T-helper 1 cell treated with Interleukin-12 subunit alpha and Interleukin-12 subunit beta and Interleukin-4 antibody, amounts not matched to agents 30 μg/mL and 1 μg/mL, for 36 hours (primary cell): ENCODE results near the gene ZNF761.
A peak's percentile ranks its signal among the peaks of the same experiment; 100 is the strongest.
"Not testable (repeated sequence)": the region's sequence is repeated elsewhere in the genome, so short reads cannot be mapped to it uniquely, and the experiment has no call there.

Source experiments
- H3K27ac Mint-ChIP-seq: one replicate; pipeline ENCODE4 v1.8.0; 2021; ENCODE audit warnings: mild to moderate bottlenecking, mixed read lengths
- H3K27me3 Mint-ChIP-seq: one replicate; pipeline ENCODE4 v1.8.0; 2021; ENCODE audit warnings: low read depth, mixed read lengths
- H3K36me3 Mint-ChIP-seq: one replicate; pipeline ENCODE4 v1.8.0; 2021; ENCODE audit warnings: low read depth, mixed read lengths
- H3K4me1 Mint-ChIP-seq: one replicate; pipeline ENCODE4 v1.8.0; 2021; ENCODE audit warnings: low read depth, mixed read lengths
- H3K4me3 Mint-ChIP-seq: one replicate; pipeline ENCODE4 v1.8.0; 2021; ENCODE audit warnings: mild to moderate bottlenecking, moderate library complexity, mixed read lengths
- H3K9me3 Mint-ChIP-seq: one replicate; pipeline ENCODE4 v1.8.0; 2021; ENCODE audit warnings: mixed read lengths

ZNF761 gene

DNA sequence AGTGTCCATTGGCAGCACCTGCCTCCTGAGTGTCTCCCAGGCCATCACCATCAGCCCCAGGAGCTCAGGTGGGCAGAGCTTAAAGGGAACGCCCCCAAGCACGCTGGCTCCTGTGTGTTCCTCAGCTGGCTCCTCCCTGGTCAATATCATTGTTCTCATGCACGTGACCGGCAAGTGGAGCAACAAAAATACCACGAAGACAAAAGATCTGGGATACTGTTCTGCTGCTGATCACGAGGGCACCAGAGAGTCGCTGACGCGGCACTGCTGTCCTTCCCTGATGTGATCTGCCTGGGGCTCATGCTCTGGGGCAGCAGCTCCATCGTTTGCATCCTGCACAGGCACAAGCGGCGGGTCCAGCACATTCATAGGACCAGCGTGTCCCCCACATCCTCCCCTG, 8.7 kb upstream of the ZNF761 start:
- H3K36me3 Mint-ChIP-seq, H3K4me3 Mint-ChIP-seq, H3K27me3 Mint-ChIP-seq, H3K4me1 Mint-ChIP-seq, H3K27ac Mint-ChIP-seq: not testable (repeated sequence)
- peaks cover 14% of the 10 kb centered on the region for H3K9me3 Mint-ChIP-seq

DNA sequence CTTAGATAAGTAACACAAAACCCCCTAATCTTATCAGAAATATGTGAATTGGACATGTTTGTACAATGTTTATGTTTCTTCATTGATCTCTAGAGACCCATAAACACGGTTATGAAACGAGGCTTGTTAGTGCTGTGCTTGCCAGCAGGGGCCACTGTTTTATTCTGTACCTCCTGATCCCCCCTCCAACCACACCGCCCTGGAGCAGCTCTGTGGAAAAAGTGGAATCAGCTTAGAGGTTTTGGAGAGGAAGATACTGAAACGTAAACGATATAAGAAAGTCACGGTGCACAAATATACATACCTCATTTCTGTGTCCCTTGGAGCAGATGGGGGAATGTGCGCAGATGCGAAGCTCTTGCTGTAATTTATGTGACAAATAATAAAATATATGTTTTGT, 8.1 kb upstream of the ZNF761 start:
- H3K27me3 Mint-ChIP-seq, H3K27ac Mint-ChIP-seq: not testable (repeated sequence)
- H3K9me3 Mint-ChIP-seq, result peaks cover 14% of the 10 kb centered on the region

DNA sequence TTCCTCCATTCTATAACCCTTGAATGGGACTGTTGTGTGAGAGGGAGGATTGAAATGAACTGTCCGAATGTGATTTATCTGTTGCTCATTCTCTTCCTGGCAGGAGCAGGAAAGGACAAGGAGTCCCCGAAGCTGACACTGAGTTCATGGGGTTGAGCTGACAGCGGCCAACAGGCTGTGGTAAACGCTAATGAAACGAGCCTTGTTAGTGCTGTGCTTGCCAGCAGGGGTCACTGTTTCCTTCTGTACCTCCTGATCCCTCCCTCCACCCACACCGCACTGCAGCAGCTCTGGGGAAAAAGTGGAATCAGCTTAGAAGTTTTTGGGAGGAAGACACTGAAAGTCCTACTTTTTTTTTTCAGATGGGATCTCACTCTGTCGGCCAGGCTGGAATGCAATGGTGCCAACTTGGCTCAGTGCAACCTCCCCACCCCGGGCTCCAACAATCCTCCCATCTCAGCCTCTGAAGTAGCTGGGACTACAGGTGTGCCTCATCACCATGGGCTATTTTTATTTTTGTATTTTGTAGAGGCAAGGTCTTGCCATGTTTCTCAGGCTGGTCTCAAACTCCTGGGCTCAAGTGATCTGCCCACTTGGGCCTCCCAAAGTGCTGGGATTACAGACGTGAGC, 6.7 kb upstream of the ZNF761 start:
- Mint-ChIP-seq H3K27ac (no peak overlapping the region), H3K4me1 (peaks cover 3% of the 10 kb centered on the region), H3K36me3 (no peaks in the 10 kb centered on the region), H3K9me3 (peaks cover 6% of the 10 kb centered on the region), H3K27me3 (no peaks in the 10 kb centered on the region), H3K4me3 (no peak overlapping the region)

More for the DNA sequence above, 8.1 kb upstream of the ZNF761 start:
- H3K4me1 Mint-ChIP-seq, H3K4me3 Mint-ChIP-seq, H3K36me3 Mint-ChIP-seq: not testable (repeated sequence)

DNA sequence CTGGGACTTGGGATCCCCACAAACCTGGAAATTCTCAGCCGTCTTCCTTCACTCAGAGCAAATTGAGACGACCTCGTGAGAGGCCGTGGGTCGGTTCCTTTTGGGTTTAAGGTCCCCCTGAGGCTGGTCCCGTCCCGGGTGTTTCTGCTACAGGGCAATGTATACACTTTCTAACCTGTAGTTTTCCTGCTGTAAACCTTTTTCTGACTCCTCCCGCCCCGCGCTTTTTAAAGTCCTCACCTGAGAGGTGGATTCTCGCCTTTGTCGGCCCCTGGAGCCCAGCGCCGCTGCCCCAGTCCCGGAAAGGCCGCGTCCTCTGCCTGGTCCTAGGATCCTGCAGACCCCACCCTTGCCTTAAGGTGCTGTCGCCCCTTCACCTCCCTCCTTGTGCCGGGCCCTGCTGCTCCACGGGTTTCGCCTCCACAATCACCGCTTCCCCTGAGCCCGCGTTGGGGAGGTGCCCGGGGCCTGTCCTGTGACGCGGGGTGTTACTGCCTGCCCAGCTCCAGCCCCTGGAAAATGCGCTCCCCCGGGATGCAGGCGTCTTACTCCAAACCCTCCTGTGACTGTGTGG, 391 bp downstream of the ZNF761 start:
- no peaks in the 10 kb centered on the region for H3K27me3 Mint-ChIP-seq
- peaks cover 19% of the 10 kb centered on the region for H3K9me3 Mint-ChIP-seq
- peak overlapping the region; percentile 90 for H3K4me3 Mint-ChIP-seq
- H3K36me3 Mint-ChIP-seq, result peaks cover 39% of the 10 kb centered on the region
- H3K4me1 Mint-ChIP-seq, result peaks cover 22% of the 10 kb centered on the region
- peak overlapping the region; percentile 92 for H3K27ac Mint-ChIP-seq

DNA sequence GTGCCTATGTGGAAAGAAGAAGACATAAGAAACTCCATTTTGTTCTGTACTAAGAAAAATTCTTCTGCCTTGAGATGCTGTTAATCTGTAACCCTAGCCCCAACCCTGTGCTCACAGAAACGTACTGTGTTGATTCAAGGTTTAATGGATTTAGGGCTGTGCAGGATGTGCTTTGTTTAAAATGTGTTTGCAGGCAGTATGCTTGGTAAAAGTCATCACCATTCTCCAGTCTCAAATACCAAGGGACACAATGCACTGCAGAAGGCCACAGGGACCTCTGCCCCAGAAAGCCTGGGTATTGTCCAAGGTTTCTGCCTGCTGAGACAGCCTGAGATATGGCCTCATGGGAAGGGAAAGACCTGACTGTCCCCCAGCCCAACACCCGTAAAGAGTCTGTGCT, 12.0 kb downstream of the ZNF761 start:
- H3K4me3 Mint-ChIP-seq, H3K27me3 Mint-ChIP-seq, H3K27ac Mint-ChIP-seq, H3K4me1 Mint-ChIP-seq: not testable (repeated sequence)
- peaks cover 80% of the 10 kb centered on the region for H3K36me3 Mint-ChIP-seq
- H3K9me3 Mint-ChIP-seq, result peaks cover 48% of the 10 kb centered on the region

DNA sequence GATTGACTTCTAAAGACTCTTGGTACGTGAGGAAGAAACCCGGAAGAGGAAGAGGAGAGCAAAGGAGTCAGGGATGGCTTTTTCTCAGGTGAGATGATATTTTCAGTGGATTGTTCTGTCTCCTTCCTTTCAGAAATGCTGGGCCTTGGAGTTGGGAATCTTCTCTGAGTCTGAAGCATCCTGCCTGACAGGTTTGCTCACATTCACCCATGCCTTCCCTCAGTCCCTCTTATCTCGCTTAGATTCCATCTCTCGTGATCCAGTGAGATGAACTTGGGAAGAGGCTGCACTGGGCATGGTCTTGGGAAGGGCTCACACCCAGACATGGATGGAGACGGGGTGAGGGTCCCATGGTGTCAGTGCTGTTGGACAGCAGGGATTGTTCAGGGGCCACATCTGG, 15.4 kb downstream of the ZNF761 start:
- H3K4me3 Mint-ChIP-seq, H3K27ac Mint-ChIP-seq, H3K27me3 Mint-ChIP-seq, H3K4me1 Mint-ChIP-seq: not testable (repeated sequence)
- H3K9me3 Mint-ChIP-seq, result peaks cover 55% of the 10 kb centered on the region
- peaks cover 79% of the 10 kb centered on the region for H3K36me3 Mint-ChIP-seq

DNA sequence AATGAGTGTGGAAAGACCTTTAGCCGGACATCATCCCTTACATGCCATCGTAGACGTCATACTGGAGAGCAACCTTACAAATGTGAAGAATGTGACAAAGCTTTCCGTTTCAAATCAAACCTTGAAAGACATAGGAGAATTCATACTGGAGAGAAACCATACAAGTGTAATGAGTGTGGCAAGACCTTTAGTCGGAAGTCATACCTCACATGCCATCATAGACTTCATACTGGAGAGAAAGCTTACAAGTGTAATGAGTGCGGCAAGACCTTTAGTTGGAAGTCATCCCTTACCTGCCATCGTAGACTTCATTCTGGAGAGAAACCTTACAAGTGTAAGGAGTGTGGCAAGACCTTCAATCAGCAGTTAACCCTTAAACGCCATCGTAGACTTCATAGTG, 24.0 kb downstream of the ZNF761 start:
- H3K27me3 Mint-ChIP-seq, result no peaks in the 10 kb centered on the region
- no peak overlapping the region for H3K27ac Mint-ChIP-seq
- H3K4me3 Mint-ChIP-seq, result no peak overlapping the region
- peaks cover 70% of the 10 kb centered on the region for H3K36me3 Mint-ChIP-seq
- H3K4me1 Mint-ChIP-seq, result no peaks in the 10 kb centered on the region
- H3K9me3 Mint-ChIP-seq, result peaks cover 68% of the 10 kb centered on the region

DNA sequence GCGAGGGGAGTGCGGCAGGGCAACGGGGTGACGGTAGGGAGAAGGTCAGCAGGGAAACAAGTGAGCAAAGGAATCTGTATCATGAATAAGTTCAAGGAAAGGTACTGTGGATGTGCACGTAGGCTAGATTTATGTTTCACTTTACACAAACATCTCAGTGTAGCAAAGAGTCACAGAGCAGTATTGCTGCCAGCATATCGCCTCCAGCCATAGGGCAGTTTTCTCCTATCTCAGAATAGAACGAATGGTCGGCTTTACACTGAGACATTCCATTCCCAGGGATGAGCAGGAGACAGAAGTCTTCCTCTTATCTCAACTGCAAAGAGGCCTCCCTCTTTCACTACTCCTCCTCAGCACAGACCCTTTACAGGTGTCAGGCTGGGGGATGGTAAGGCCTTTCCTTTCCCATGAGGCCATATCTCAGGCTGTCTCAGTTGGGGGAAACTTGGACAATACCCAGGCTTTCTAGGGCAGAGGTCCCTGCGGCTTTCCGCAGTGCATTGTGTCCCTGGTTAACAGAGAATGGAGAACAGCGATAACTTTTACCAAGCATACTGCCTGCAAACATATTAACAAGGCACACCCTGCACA, 28.4 kb downstream of the ZNF761 start:
- H3K4me3 Mint-ChIP-seq, H3K27me3 Mint-ChIP-seq, H3K27ac Mint-ChIP-seq, H3K4me1 Mint-ChIP-seq: not testable (repeated sequence)
- H3K9me3 Mint-ChIP-seq, result peaks cover 75% of the 10 kb centered on the region
- peaks cover 39% of the 10 kb centered on the region for H3K36me3 Mint-ChIP-seq

DNA sequence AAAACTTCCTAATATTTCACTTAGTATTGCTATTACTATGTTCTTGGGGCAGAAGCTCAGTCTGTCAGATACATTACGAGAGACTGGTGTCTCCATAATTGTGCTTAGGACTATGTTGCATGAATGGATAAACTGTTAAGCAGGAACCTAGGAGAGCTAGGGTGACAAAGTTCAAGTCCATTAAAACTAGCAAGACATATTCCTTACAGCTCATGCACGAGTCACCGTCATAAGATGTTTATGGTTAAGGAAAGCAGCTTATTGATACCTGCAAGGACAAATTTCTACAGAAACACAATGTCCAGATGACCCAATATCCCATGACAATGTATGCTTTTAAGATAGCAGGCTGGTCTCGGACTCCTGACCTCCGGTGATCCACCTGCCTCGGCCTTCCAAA, 30.1 kb downstream of the ZNF761 start:
- Mint-ChIP-seq H3K4me3 (no peak overlapping the region), H3K27ac (no peak overlapping the region), H3K4me1 (peaks cover 2% of the 10 kb centered on the region), H3K27me3 (no peaks in the 10 kb centered on the region), H3K36me3 (peaks cover 23% of the 10 kb centered on the region), H3K9me3 (peaks cover 70% of the 10 kb centered on the region)

DNA sequence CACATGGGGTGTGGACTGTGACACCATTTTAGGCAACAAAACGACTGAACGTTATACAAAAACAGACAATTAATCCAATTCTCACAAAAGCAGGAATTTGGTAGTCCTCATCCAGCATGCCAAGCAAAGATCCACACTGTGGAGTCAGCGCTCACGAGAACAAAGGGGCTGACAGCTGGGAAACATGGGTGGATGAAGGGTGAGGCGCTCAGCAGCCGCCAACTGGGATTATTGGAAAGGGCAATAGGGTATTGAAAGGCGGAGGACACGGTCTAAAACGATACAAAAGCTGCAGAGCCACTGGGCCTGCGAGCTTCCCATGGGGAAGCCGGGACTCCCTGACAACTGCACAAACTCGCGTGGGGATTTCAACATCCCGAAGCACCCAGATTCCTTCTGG, 31.1 kb downstream of the ZNF761 start:
- Mint-ChIP-seq H3K27me3 (no peaks in the 10 kb centered on the region), H3K4me3 (no peak overlapping the region), H3K36me3 (peaks cover 18% of the 10 kb centered on the region), H3K27ac (no peak overlapping the region), H3K4me1 (peaks cover 5% of the 10 kb centered on the region), H3K9me3 (peaks cover 62% of the 10 kb centered on the region)

DNA sequence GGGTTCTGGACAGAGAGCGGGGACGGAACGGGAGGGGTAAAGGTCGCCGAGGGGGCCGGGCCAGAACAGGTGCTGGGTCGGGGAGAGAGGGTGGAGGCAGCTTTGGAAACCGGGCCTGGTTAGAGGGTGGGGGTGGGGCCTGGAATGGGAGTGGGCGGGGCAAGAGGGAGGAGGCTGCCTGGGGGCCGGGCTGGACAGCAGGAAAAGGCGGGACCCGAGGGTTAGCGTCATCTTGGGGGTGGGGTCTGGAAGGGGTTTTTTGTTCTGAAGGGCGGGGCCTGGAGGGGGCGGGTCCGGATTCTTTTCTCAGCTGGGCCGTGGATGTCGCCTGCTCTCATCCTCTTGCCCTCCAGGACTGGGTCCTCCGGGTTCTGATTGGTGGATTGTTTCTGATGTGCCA, 31.5 kb downstream of the ZNF761 start:
- Mint-ChIP-seq H3K27me3 (no peaks in the 10 kb centered on the region), H3K4me1 (peaks cover 7% of the 10 kb centered on the region), H3K27ac (no peak overlapping the region), H3K4me3 (no peak overlapping the region), H3K9me3 (peaks cover 59% of the 10 kb centered on the region), H3K36me3 (peaks cover 18% of the 10 kb centered on the region)

DNA sequence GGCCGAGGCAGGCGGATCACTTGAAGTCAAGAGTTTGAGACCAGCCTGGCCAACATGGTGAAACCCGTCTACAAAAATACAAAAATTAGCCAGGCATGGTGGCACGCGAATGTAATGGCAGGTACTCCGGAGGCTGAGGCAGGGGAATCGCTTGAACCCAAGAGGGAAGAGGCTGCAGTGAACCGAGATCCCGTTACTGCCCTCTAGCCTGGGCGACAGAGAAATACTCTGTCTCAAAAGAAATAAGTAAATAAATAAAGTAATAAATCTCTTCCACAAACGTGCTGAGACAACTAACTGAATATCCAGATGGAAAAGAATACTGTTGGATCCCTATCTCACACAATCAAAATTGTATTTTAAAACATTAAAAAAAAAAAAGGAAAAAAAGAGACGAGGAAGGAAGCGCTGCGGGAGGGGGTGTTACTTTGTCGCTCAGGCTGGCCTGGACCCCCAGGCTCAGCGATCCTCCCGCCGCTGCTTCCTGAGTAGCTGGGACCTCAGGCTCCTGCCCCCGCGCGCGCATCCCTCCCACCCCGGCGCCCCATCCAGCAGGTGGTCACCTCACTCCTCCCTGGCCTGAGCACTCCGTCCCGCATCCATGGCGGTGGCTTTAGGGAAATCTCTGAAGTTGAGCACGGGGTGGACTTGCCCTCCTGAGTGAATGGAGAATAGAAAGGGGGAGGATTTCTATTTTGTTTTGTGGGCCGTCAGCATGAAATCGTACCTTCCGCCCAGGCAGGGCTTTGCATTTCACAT, 35.1 kb downstream of the ZNF761 start:
- Mint-ChIP-seq H3K36me3 (peaks cover 15% of the 10 kb centered on the region), H3K4me1 (peaks cover 16% of the 10 kb centered on the region), H3K27me3 (no peaks in the 10 kb centered on the region), H3K9me3 (peaks cover 46% of the 10 kb centered on the region), H3K27ac (peak overlapping the region; percentile 86), H3K4me3 (peak overlapping the region; percentile 88)

DNA sequence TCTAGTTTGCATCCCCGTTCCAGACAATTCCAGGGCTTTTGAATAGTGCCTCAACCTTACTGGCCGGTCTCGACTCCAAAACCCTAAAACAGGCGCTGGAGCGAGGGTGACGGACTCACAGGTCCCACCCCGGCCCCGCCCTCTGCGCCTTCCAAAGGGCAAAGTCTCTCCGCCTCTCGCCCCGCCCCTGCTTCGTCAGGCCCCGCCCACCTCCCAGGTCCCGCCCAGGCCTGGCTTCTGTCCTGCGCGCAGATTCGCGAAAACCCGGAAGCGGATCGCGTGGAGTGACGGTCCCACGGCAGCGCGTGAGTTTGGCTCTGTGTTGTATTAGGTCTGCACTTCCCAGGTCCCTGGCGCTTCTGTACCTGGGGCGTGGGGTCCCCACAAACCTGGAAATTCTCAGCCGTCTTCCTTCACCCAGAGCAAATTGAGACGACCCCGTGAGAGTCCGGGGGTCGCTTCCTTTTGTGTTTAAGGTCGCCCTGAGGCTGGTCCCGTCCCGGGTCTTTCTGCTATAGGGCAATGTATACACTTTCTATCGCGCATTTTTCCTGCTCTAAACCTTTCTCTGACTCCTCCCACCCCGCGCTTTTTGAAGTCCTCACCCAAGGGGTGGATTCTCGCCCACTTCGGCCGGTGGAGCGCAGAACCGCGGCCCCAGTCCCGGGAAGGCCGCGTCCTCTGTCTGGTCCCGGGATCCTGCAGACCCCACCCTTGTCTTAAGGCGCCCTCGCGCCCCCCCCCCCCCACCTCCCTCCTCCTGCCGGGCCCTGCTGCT, 35.9 kb downstream of the ZNF761 start, which contains the start of gene ZNF813:
TSS of gene ZNF813 (plus strand) at position 249 of the 778 bp plus-strand sequence. CDS start 16,090 bp downstream, outside the sequence.
- Mint-ChIP-seq H3K9me3 (peaks cover 48% of the 10 kb centered on the region), H3K36me3 (peaks cover 17% of the 10 kb centered on the region), H3K4me1 (peaks cover 19% of the 10 kb centered on the region), H3K4me3 (peak within 1 kb of the TSS; percentile 88), H3K27me3 (no peaks in the 10 kb centered on the region), H3K27ac (peak within 1 kb of the TSS; percentile 86)

DNA sequence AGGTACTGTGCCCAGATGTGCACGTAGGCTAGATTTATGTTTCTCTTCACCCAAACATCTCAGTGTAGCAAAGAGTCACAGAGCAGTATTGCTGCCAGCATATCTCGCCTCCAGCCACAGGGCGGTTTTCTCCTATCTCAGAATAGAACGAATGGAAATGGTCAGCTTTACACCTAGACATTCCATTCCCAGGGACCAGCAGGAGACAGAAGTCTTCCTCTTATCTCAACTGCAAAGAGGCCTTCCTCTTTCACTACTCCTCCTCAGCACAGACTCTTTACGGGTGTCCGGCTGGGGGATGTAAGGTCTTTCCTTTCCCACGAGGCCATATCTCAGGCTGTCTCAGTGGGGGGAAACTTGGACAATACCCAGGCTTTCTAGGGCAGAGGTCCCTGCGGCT, 36.8 kb downstream of the ZNF761 start:
- Mint-ChIP-seq H3K36me3 (peaks cover 19% of the 10 kb centered on the region), H3K4me3 (peak overlapping the region; percentile 88), H3K4me1 (peaks cover 19% of the 10 kb centered on the region), H3K9me3 (peaks cover 45% of the 10 kb centered on the region)
- not testable (repeated sequence) for H3K27ac Mint-ChIP-seq, H3K27me3 Mint-ChIP-seq
